Body of pancreas (tissue), 4 donors: ENCODE data around the gene GRID1.

Experiments
- POLR2A ChIP-seq, 3 donors: fragments of 450-650 bp; IDR thresholded peaks; one replicate each; pipeline ENCODE4 v1.6.1; 2016; ENCODE audit warnings: antibody characterized with exemption in 3 of 3, mild to moderate bottlenecking in 2 of 3
- TF ChIP-seq, protein P1 (sequence below), 7 experiments: fragments of 450-650 bp in 4 of 7; fragments of 200-600 bp in 3 of 7; sonication (generic) in 3 of 7; IDR thresholded peaks; one replicate each; pipeline ENCODE4 v1.5.1; 2016 to 2019; ENCODE audit warnings: antibody characterized with exemption in 7 of 7

DNA sequence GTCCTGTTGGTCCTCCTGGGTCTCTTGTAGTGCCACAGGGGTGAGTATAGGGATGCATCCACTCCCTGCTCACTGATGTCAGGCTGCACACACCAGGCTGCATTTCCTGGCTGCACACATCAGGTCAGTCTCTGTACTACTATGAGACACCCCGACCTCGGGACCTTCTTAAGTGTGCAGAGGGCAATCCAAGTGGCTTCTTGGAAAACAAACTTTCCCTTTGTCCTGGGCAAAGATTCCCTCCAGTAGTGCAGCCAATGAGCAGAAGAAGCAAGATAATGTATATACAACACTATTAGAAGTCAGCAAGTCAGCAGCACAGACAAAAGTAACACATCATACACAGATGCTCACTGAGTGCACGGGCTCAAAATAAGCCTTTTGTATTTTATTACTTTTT, 493.5 kb downstream of the GRID1 start:
- TF ChIP-seq, protein P1, sequence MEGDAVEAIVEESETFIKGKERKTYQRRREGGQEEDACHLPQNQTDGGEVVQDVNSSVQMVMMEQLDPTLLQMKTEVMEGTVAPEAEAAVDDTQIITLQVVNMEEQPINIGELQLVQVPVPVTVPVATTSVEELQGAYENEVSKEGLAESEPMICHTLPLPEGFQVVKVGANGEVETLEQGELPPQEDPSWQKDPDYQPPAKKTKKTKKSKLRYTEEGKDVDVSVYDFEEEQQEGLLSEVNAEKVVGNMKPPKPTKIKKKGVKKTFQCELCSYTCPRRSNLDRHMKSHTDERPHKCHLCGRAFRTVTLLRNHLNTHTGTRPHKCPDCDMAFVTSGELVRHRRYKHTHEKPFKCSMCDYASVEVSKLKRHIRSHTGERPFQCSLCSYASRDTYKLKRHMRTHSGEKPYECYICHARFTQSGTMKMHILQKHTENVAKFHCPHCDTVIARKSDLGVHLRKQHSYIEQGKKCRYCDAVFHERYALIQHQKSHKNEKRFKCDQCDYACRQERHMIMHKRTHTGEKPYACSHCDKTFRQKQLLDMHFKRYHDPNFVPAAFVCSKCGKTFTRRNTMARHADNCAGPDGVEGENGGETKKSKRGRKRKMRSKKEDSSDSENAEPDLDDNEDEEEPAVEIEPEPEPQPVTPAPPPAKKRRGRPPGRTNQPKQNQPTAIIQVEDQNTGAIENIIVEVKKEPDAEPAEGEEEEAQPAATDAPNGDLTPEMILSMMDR (IDR thresholded peaks at IDR 0.05): no peak
- TF ChIP-seq POLR2A (IDR thresholded peaks at IDR 0.05): no peak
